Fibroblast of lung (primary cell): Measurements from ENCODE around the gene ASAP2. TPM values are rescaled to one million over a fixed set of nuclear protein-coding genes. Genes with fewer than 3 reads are reported as not detected.

ENCODE experiments used
- DNase-seq, 2 donors: peaks; one replicate each; pipeline versions ENCODE4 v3.0.0 to v3.0.0-alpha.2; 2010; ENCODE audit warnings: low read depth in 2 of 2
- H2AFZ ChIP-seq: 2 replicates; pipeline ENCODE4 v1.5.1; 2012; ENCODE audit warnings: low read length, control low read depth, inconsistent platforms
- H3K27ac ChIP-seq: 2 replicates; pipeline ENCODE4 v1.5.1; 2011; ENCODE audit warnings: low read length, control low read depth; ENCODE audit not compliant: insufficient read depth
- H3K27me3 ChIP-seq: 2 replicates; pipeline ENCODE4 v1.5.1; 2011; ENCODE audit warnings: mild to moderate bottlenecking, low read length; ENCODE audit not compliant: control insufficient read depth, insufficient read depth
- H3K36me3 ChIP-seq: 2 replicates; pipeline ENCODE4 v1.5.1; 2011; ENCODE audit warnings: low read length; ENCODE audit not compliant: control insufficient read depth, insufficient read depth
- H3K4me1 ChIP-seq: 2 replicates; pipeline ENCODE4 v1.5.1; 2011; ENCODE audit warnings: low read length; ENCODE audit not compliant: control insufficient read depth, insufficient read depth; ENCODE audit errors: extremely low read depth
- H3K4me2 ChIP-seq: 2 replicates; pipeline ENCODE4 v1.5.1; 2011; ENCODE audit warnings: low read length, control low read depth; ENCODE audit not compliant: insufficient read depth; ENCODE audit errors: extremely low read depth
- H3K4me3 ChIP-seq, 4 experiments: fragments of 200-600 bp in 1 of 4; sonication (generic) in 1 of 4; replicated peaks in 1 of 4; 2 replicates each; pipeline ENCODE4 v1.5.1; 2011 to 2016; ENCODE audit warnings: low read length in 4 of 4, low read depth in 3 of 4, mild to moderate bottlenecking in 3 of 4, control low read depth in 2 of 4, inconsistent platforms in 1 of 4, mixed read lengths in 1 of 4; ENCODE audit not compliant: insufficient read depth in 1 of 4; ENCODE audit errors: control extremely low read depth in 1 of 4
- H3K79me2 ChIP-seq: 2 replicates; pipeline ENCODE4 v1.5.1; 2012; ENCODE audit warnings: mild to moderate bottlenecking, low read length, inconsistent platforms; ENCODE audit not compliant: control insufficient read depth, insufficient read depth
- H3K9ac ChIP-seq: 2 replicates; pipeline ENCODE4 v1.5.1; 2011; ENCODE audit warnings: mild to moderate bottlenecking, low read length, control low read depth; ENCODE audit not compliant: insufficient read depth
- H3K9me3 ChIP-seq: 2 replicates; pipeline ENCODE4 v1.5.1; 2012; ENCODE audit warnings: low read depth, low read length; ENCODE audit not compliant: control insufficient read depth, insufficient read depth
- H4K20me1 ChIP-seq: 2 replicates; pipeline ENCODE4 v1.5.1; 2011; ENCODE audit warnings: low read length; ENCODE audit not compliant: control insufficient read depth, insufficient read depth; ENCODE audit errors: extremely low read depth
- EZH2 ChIP-seq: IDR thresholded peaks from 2 replicates; pipeline ENCODE4 v1.5.1; 2012; ENCODE audit warnings: low read length, control low read depth, mild to moderate bottlenecking; ENCODE audit errors: missing control alignments
- polyA plus RNA-seq, 2 donors: library from polyadenylated mRNA; depleted of rRNA in 1 of 2; stranded (reverse) in 1 of 2; unstranded in 1 of 2; fragments of >200 nt; gene quantifications; 2 replicates each; pipeline ENCODE4 v1.2.1, GENCODE V29; 2011 to 2012; ENCODE audit warnings: missing spikeins in 1 of 2
- total RNA-seq: library from RNA; depleted of rRNA; stranded (reverse); fragments of >200 nt; gene quantifications from 2 replicates; pipeline ENCODE4 v1.2.1, GENCODE V29; 2014
- TF ChIP-seq, protein P1 (sequence below), 2 donors: IDR thresholded peaks in 1 of 2; conservative IDR thresholded peaks in 1 of 2; 1 replicate in 1 of 2; 2 replicates in 1 of 2; pipeline ENCODE4 v1.5.1; 2011 to 2012; ENCODE audit warnings: low read length in 2 of 2, control low read depth in 1 of 2, inconsistent platforms in 1 of 2, low read depth in 1 of 2, mild to moderate bottlenecking in 1 of 2

The ASAP2 gene
- total and polyA plus RNA-seq, 2 donors (not counting 1 experiment from before 2014, with no cell fraction given), result 19.2 to 19.9 TPM

DNA sequence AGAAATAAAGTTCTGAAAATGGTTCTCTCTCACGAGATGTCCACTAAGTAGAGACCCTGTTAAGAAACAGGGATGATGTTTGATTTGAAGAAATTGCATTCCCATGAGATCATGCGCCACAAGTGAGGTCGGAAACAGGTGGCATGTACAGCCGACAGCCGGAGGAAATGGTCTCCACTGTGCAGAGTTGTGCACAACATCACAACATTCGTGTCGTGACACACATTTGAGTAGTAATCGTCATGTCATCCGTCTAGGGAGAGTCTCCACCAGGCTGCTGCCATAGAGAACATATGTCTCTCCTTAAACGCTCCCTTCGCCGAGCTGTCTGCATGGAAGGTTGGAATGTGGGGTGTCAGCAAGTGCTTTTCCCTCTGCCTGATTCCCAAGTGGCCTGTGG lies 84.7 kb downstream of the ASAP2 start:
- no peaks in the 10 kb centered on the region for H3K27me3 ChIP-seq
- no peak overlapping the region for H2AFZ ChIP-seq
- H3K36me3 ChIP-seq, result no peaks in the 10 kb centered on the region
- DNase-seq, result peak in 1 of 2 donors; percentile 33
- peaks cover 20% of the 10 kb centered on the region for H3K4me1 ChIP-seq
- H3K9me3 ChIP-seq, result no peaks in the 10 kb centered on the region
- no peak overlapping the region for H3K9ac ChIP-seq
- H3K79me2 ChIP-seq, result peaks cover 12% of the 10 kb centered on the region
- no peak for TF ChIP-seq EZH2
- TF ChIP-seq, protein P1, sequence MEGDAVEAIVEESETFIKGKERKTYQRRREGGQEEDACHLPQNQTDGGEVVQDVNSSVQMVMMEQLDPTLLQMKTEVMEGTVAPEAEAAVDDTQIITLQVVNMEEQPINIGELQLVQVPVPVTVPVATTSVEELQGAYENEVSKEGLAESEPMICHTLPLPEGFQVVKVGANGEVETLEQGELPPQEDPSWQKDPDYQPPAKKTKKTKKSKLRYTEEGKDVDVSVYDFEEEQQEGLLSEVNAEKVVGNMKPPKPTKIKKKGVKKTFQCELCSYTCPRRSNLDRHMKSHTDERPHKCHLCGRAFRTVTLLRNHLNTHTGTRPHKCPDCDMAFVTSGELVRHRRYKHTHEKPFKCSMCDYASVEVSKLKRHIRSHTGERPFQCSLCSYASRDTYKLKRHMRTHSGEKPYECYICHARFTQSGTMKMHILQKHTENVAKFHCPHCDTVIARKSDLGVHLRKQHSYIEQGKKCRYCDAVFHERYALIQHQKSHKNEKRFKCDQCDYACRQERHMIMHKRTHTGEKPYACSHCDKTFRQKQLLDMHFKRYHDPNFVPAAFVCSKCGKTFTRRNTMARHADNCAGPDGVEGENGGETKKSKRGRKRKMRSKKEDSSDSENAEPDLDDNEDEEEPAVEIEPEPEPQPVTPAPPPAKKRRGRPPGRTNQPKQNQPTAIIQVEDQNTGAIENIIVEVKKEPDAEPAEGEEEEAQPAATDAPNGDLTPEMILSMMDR (conservative IDR thresholded peaks at IDR 0.05 in 1 of 2, IDR thresholded peaks at IDR 0.05 in 1 of 2; ENCODE audit: low read depth in 1 of 2, low read length in 2 of 2), result no peak
- no peaks in the 10 kb centered on the region for H4K20me1 ChIP-seq
- no peak overlapping the region for H3K27ac ChIP-seq
- H3K4me3 ChIP-seq, result no peak overlapping the region
- no peak overlapping the region for H3K4me2 ChIP-seq

DNA sequence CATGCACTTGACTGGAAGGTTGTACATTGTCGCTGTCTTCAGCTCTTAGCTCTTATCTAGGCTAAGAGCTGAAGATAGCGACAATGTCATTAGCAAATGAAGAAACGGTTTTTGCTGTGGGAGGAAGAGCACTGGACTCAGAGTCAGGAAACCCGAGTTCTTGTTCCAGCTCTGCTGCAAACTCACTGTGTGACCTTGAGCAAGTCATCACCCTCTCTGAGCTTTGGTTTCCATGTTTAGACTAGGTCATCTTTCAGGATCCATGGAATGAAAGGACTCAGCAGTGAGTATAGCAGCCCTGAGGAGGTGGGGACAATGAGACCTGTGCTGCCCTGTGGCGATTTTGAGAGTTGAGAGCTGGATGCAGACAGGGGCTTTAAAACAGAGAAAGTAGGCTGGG lies 85.3 kb downstream of the ASAP2 start:
- no peak for TF ChIP-seq EZH2
- TF ChIP-seq, protein P1 (conservative IDR thresholded peaks at IDR 0.05 in 1 of 2, IDR thresholded peaks at IDR 0.05 in 1 of 2; ENCODE audit: low read depth in 1 of 2, low read length in 2 of 2), result no peak
- Histone ChIP-seq H3K79me2 (peaks cover 13% of the 10 kb centered on the region), H3K4me3 (no peak overlapping the region), H3K9me3 (no peaks in the 10 kb centered on the region), H3K36me3 (no peaks in the 10 kb centered on the region), H2AFZ (no peak overlapping the region), H3K4me2 (no peak overlapping the region), H4K20me1 (no peaks in the 10 kb centered on the region), H3K27me3 (no peaks in the 10 kb centered on the region), H3K9ac (no peak overlapping the region), H3K4me1 (peaks cover 18% of the 10 kb centered on the region), H3K27ac (no peak overlapping the region)
- DNase-seq, result no peak

DNA sequence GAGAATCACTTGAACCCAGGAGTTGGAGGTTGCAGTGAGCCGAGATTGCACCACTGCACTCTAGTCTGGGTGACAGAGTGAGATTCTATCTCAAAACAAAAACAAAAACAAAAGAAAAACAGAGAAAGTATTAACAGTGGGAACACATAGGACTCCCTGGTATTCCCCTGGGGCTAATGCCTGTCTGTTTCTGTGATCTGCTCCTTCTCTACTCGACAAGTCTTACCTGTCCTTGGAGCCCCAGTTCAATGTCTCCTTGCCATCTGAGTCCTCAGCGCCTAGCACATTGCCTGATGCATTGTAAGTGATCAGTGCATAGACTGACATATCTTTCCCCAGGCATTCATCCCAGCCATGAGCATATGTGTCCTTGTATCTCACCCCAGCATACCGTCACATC lies 85.8 kb downstream of the ASAP2 start:
- H2AFZ ChIP-seq, result no peak overlapping the region

More for the DNA sequence above, 85.8 kb downstream of the ASAP2 start:
- TF ChIP-seq, protein P1 (conservative IDR thresholded peaks at IDR 0.05 in 1 of 2, IDR thresholded peaks at IDR 0.05 in 1 of 2; ENCODE audit: low read depth in 1 of 2, low read length in 2 of 2), result no peak
- no peak for TF ChIP-seq EZH2
- H3K27ac ChIP-seq, result no peak overlapping the region
- H3K9ac ChIP-seq, result no peak overlapping the region
- H3K9me3 ChIP-seq, result no peaks in the 10 kb centered on the region
- no peak overlapping the region for H3K4me3 ChIP-seq
- no peaks in the 10 kb centered on the region for H4K20me1 ChIP-seq
- no peaks in the 10 kb centered on the region for H3K27me3 ChIP-seq
- H3K4me1 ChIP-seq, result peaks cover 13% of the 10 kb centered on the region
- H3K4me2 ChIP-seq, result no peak overlapping the region
- peaks cover 13% of the 10 kb centered on the region for H3K79me2 ChIP-seq
- no peaks in the 10 kb centered on the region for H3K36me3 ChIP-seq
- DNase-seq, result no peak
